Peyer's patch (tissue), 4 donors: ENCODE results near the gene PLEKHM3. TPM values are rescaled to one million over a fixed set of nuclear protein-coding genes. Genes with fewer than 3 reads are reported as not detected.

Source experiments
- DNase-seq, 3 donors: peaks; one replicate each; pipeline ENCODE4 v3.0.0-alpha.2; 2017 to 2019
- H3K27ac ChIP-seq, 4 donors: fragments of 200-600 bp; sonication (generic); one replicate each; pipeline ENCODE4 v1.5.1; 2016 to 2019
- H3K27me3 ChIP-seq, 2 donors: fragments of 200-600 bp; sonication (generic); one replicate each; pipeline ENCODE4 v1.5.1; 2019
- H3K36me3 ChIP-seq, 3 donors: fragments of 200-600 bp; sonication (generic); one replicate each; pipeline ENCODE4 v1.5.1; 2016 to 2019
- H3K4me1 ChIP-seq, 4 donors: fragments of 200-600 bp; sonication (generic); one replicate each; pipeline ENCODE4 v1.5.1; 2016 to 2019
- H3K4me3 ChIP-seq, 4 donors: fragments of 200-600 bp; sonication (generic); 1 replicate in 3 of 4; 2 replicates in 1 of 4; pipeline ENCODE4 v1.5.1; 2016 to 2019; ENCODE audit warnings: mild to moderate bottlenecking in 1 of 4
- H3K9me3 ChIP-seq, 4 donors: fragments of 200-600 bp; sonication (generic); one replicate each; pipeline ENCODE4 v1.5.1; 2016 to 2019; ENCODE audit warnings: mild to moderate bottlenecking in 1 of 4
- POLR2A ChIP-seq, 2 donors: fragments of 450-650 bp; IDR thresholded peaks; one replicate each; pipeline ENCODE4 v1.5.1; 2017; ENCODE audit warnings: antibody characterized with exemption in 2 of 2, mild to moderate bottlenecking in 2 of 2, moderate library complexity in 2 of 2
- total RNA-seq, 4 donors: library from RNA; depleted of rRNA; stranded (reverse); fragments of >200 nt; gene quantifications; one replicate each; pipeline ENCODE4 v1.1.0, GENCODE V29; 2016
- TF ChIP-seq, protein P1 (sequence below), 6 experiments: fragments of 450-650 bp in 4 of 6; fragments of 200-600 bp in 2 of 6; sonication (generic) in 1 of 6; IDR thresholded peaks; one replicate each; pipeline ENCODE4 v1.5.1; 2017 to 2019; ENCODE audit warnings: antibody characterized with exemption in 6 of 6, mild to moderate bottlenecking in 3 of 6, moderate library complexity in 1 of 6

PLEKHM3 gene
- total RNA-seq, 4 donors from 2014 or later: 14.4 to 45.4 (median 22.7) TPM

DNA sequence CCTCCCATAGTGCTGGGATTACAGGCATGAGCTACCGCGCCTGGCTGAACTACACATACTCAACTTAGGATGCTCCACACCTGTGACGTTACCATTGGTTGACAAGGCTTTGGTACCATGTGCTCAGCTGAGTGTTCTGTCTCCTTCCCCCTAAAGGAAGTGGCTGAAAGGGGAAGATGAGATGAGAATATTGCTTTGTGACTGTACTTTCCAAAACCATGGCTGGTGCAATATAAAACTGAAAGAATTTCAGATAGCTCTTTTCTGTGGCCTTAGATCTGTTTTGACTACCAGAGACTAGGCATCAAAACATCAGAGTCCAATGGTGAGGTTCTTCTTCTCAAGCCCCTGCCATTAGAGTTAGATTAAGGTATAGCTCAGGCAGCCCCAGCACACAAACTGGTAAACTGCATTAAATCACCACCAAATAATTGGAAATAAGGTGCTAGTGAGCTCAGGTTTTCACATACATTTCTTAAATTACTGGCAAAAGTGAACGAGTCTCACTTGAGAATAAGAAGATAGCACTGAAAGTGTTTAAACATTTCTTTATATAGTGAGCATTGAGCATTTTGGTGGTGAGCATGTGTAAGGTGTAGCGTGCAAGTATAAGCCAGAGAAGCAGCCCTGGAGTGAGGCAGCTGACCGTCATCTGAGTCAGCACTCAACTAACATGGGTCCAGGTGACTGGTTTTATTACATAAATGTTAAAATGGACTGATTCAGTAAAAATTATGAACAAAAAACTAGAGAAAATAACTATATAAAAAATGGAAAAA lies 142.1 kb downstream of the PLEKHM3 start:
- Histone ChIP-seq H3K36me3 (no peaks in the 10 kb centered on the region), H3K4me3 (no peak overlapping the region), H3K27me3 (no peaks in the 10 kb centered on the region), H3K27ac (no peak overlapping the region), H3K9me3 (no peaks in the 10 kb centered on the region), H3K4me1 (peaks cover 0 to 7% (median 0%) of the 10 kb centered on the region in 4 donors)
- no peak for DNase-seq
- TF ChIP-seq, protein P1, sequence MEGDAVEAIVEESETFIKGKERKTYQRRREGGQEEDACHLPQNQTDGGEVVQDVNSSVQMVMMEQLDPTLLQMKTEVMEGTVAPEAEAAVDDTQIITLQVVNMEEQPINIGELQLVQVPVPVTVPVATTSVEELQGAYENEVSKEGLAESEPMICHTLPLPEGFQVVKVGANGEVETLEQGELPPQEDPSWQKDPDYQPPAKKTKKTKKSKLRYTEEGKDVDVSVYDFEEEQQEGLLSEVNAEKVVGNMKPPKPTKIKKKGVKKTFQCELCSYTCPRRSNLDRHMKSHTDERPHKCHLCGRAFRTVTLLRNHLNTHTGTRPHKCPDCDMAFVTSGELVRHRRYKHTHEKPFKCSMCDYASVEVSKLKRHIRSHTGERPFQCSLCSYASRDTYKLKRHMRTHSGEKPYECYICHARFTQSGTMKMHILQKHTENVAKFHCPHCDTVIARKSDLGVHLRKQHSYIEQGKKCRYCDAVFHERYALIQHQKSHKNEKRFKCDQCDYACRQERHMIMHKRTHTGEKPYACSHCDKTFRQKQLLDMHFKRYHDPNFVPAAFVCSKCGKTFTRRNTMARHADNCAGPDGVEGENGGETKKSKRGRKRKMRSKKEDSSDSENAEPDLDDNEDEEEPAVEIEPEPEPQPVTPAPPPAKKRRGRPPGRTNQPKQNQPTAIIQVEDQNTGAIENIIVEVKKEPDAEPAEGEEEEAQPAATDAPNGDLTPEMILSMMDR (IDR thresholded peaks at IDR 0.05): no peak
- TF ChIP-seq POLR2A (IDR thresholded peaks at IDR 0.05): no peak

DNA sequence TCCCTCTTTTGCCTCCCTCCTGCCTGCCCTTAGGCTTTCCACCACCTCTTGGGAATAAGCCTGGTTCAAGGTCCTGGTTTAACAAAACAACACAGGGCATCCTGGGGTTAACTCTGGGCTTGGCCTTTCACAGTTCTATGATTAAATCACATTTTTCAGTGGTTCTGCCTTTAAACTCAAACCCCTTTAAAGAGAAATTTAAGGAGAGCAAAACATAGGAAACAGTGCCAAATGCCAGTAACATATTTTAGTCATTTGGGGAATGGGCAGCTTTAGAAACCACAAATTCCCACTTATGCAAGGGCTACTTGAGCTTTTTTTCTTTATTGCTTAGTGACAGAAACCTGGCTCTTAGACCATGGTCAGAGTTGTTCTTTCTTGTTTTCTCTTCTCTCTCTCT lies 143.4 kb downstream of the PLEKHM3 start:
- TF ChIP-seq, protein P1 (IDR thresholded peaks at IDR 0.05): no peak
- TF ChIP-seq POLR2A (IDR thresholded peaks at IDR 0.05): no peak
- Histone ChIP-seq H3K4me3 (no peak overlapping the region), H3K27ac (no peak overlapping the region), H3K4me1 (peaks cover 0 to 7% (median 0%) of the 10 kb centered on the region in 4 donors), H3K36me3 (no peaks in the 10 kb centered on the region), H3K9me3 (no peaks in the 10 kb centered on the region), H3K27me3 (no peaks in the 10 kb centered on the region)
- DNase-seq: no peak

DNA sequence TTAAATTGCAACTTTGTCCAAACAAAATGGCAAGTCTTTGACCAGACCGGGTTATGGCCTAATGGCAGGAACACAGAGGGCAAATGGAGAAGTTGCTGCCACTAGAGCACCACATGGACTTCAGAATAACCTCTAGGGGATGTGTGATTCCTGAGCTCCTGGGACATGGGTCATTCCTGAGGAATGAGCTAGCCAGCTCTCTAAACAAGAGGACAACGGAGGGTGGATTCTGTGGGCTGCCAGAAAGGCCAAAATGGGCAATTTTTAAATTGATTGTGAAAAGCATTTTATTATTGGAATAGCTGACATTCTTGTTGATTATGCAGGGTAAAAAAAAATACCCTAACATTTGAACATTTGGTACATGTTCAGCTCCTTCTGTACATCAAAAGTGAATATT lies 145.8 kb downstream of the PLEKHM3 start:
- no peak overlapping the region for H3K4me3 ChIP-seq

DNA sequence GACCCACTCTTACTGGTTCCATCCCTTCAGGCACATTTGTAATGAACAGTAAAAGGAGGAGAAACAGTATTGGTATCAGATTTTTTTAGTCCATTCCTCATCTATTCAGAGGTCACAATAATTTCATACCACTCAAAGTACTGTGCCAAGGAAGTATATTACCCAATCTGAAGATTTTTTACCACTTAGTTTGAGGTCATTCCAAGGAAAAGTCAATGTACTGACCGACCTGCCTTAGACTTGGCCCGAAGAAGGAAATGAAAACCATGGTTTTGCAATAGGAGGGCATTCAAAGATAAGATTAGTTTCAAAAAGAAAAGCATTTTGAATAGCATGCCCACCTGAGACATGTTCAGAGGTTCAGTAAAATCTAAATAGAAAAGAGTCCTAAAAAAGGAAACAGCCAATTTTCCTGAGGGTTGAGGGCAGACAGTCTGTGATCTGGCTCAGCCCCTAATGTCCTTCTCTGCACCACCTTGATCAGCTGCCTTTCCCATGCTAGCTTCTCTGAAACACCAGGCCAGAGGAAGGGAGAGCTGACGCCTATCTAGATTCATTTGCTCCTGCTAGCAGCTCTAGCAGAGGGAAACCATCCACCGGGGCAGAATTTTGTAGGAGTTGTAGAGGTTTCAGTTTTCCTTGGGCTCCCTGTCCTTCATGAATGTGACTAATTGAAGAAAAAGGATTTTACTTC lies 148.3 kb downstream of the PLEKHM3 start:
- Histone ChIP-seq H3K36me3 (no peaks in the 10 kb centered on the region), H3K4me1 (no peaks in the 10 kb centered on the region), H3K27me3 (no peaks in the 10 kb centered on the region), H3K4me3 (no peak overlapping the region), H3K9me3 (no peaks in the 10 kb centered on the region), H3K27ac (no peak overlapping the region)
- no peak for DNase-seq
- no peak for TF ChIP-seq POLR2A (IDR thresholded peaks at IDR 0.05)
- TF ChIP-seq, protein P1 (IDR thresholded peaks at IDR 0.05): no peak

More for the DNA sequence above, 145.8 kb downstream of the PLEKHM3 start:
- H3K4me1 ChIP-seq: peaks cover 0 to 2% (median 0%) of the 10 kb centered on the region in 4 donors
- no peak for DNase-seq
- TF ChIP-seq POLR2A (IDR thresholded peaks at IDR 0.05): no peak
- TF ChIP-seq, protein P1 (IDR thresholded peaks at IDR 0.05): no peak
- H3K27ac ChIP-seq: no peak overlapping the region
- H3K36me3 ChIP-seq: no peaks in the 10 kb centered on the region
- no peaks in the 10 kb centered on the region for H3K9me3 ChIP-seq
- no peaks in the 10 kb centered on the region for H3K27me3 ChIP-seq

DNA sequence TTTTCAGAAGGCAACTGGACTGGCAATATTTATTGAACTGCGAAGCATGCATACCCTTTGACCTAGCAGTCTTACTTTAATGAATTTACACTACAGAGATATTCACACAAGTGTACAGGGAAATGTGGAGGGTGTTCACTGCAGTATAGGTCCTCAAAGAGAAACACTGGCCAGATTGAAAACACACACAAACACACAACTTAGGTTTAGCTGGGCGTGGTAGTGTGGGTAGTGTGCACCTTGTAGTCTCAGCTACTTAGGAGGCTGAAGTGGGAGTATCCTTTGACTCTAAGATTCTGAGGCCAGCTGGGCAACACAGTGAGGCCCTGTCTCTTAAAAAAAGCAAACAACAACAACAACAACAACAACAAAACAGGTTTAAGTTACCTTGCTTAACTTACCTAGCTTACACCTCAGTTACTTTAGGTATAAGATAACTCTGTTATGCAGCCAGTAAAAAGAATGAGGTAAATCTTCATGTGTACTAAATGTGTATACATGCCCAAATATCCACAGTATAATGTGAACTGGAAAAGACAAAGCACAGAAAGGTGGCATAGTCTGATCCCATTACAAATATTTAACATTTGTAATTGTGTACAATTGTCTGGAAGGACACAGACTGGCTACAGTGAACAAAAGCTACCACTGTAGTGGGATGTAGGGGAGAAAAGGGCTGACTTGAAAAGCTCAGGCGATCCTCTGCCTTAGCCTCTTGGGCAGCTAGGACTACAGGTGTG lies 149.7 kb downstream of the PLEKHM3 start:
- H3K4me3 ChIP-seq: no peak overlapping the region

More for the DNA sequence above, 149.7 kb downstream of the PLEKHM3 start:
- Histone ChIP-seq H3K27ac (no peak overlapping the region), H3K4me1 (no peaks in the 10 kb centered on the region), H3K9me3 (no peaks in the 10 kb centered on the region), H3K36me3 (no peaks in the 10 kb centered on the region), H3K27me3 (no peaks in the 10 kb centered on the region)
- TF ChIP-seq, protein P1 (IDR thresholded peaks at IDR 0.05): no peak
- TF ChIP-seq POLR2A (IDR thresholded peaks at IDR 0.05): no peak
- DNase-seq: no peak
